ENCODE data around the gene UNC13B. TPM values are rescaled to one million over a fixed set of nuclear protein-coding genes. Genes with fewer than 3 reads are reported as not detected.

The UNC13B gene
- total RNA-seq, 4 donors from 2014 or later, result 20.2 to 36.8 (median 29.0) TPM

- no peak for TF ChIP-seq POLR2A (IDR thresholded peaks at IDR 0.05)
- TF ChIP-seq CTCF (IDR thresholded peaks at IDR 0.05), result no peak
Measured at GRCh38 chr9:35226651-35227050, 64.8 kb downstream of the UNC13B start.

GRCh38 chr9:35227284-35227683, 65.5 kb downstream of the UNC13B start:
- peak overlapping the region in 1 of 4 donors; percentile 31 for H3K27ac ChIP-seq
- 75 to 78% methylated on average over 3 of the region's 3 CpGs for WGBS, 2 donors
- intact Hi-C loops (cut with DNase I), result no loop called here

More at GRCh38 chr9:35226651-35227050, 64.8 kb downstream of the UNC13B start:
- intact Hi-C loops (cut with DNase I), result no loop called here
- Histone ChIP-seq H3K4me3 (no peak overlapping the region), H3K9me3 (peaks cover 0 to 10% (median 0%) of the 10 kb centered on the region in 3 donors), H3K4me1 (peaks cover 0 to 37% (median 0%) of the 10 kb centered on the region in 3 donors), H3K36me3 (no peaks in the 10 kb centered on the region), H3K27ac (peak overlapping the region in 1 of 4 donors; percentile 31), H3K27me3 (no peaks in the 10 kb centered on the region)
- 78 to 86% methylated on average over 3 of the region's 3 CpGs for WGBS, 2 donors
- no peak for DNase-seq

GRCh38 chr9:35229066-35229778, 67.4 kb downstream of the UNC13B start:
- intact Hi-C loops (cut with DNase I), result no loop called here
- 42 to 69% methylated on average over 1 of the region's 1 CpG for WGBS, 2 donors

More at GRCh38 chr9:35227284-35227683, 65.5 kb downstream of the UNC13B start:
- Histone ChIP-seq H3K4me3 (no peak overlapping the region), H3K36me3 (no peaks in the 10 kb centered on the region), H3K4me1 (peaks cover 0 to 37% (median 0%) of the 10 kb centered on the region in 3 donors), H3K27me3 (no peaks in the 10 kb centered on the region), H3K9me3 (peaks cover 0 to 10% (median 0%) of the 10 kb centered on the region in 3 donors)
- TF ChIP-seq POLR2A (IDR thresholded peaks at IDR 0.05) (no peak), CTCF (IDR thresholded peaks at IDR 0.05) (no peak)
- DNase-seq, result no peak

GRCh38 chr9:35229779-35230143, 68.0 kb downstream of the UNC13B start:
- Histone ChIP-seq H3K27ac (peak overlapping the region in 3 of 4 donors; percentile 4 to 85 (median 65)), H3K9me3 (no peaks in the 10 kb centered on the region), H3K4me1 (peaks cover 0 to 37% (median 0%) of the 10 kb centered on the region in 3 donors), H3K36me3 (peaks cover 0 to 6% (median 0%) of the 10 kb centered on the region in 3 donors), H3K27me3 (no peaks in the 10 kb centered on the region), H3K4me3 (no peak overlapping the region)
- intact Hi-C loops (cut with DNase I), result no loop called here
- 35 to 64% methylated on average over 1 of the region's 1 CpG for WGBS, 2 donors
- DNase-seq, result no peak
- TF ChIP-seq CTCF (IDR thresholded peaks at IDR 0.05) (no peak), POLR2A (IDR thresholded peaks at IDR 0.05) (no peak)

More at GRCh38 chr9:35229066-35229778, 67.4 kb downstream of the UNC13B start:
- Histone ChIP-seq H3K4me3 (no peak overlapping the region), H3K4me1 (peaks cover 0 to 37% (median 0%) of the 10 kb centered on the region in 3 donors), H3K36me3 (peaks cover 0 to 5% (median 0%) of the 10 kb centered on the region in 3 donors), H3K27ac (peak overlapping the region in 3 of 4 donors; percentile 4 to 85 (median 65)), H3K27me3 (no peaks in the 10 kb centered on the region), H3K9me3 (no peaks in the 10 kb centered on the region)
- DNase-seq, result no peak
- no peak for TF ChIP-seq CTCF (IDR thresholded peaks at IDR 0.05)
- no peak for TF ChIP-seq POLR2A (IDR thresholded peaks at IDR 0.05)

GRCh38 chr9:35232867-35233544, 71.2 kb downstream of the UNC13B start:
- DNase-seq, result no peak
- intact Hi-C loops (cut with DNase I), result no loop called here
- TF ChIP-seq CTCF (IDR thresholded peaks at IDR 0.05), result no peak
- no peak for TF ChIP-seq POLR2A (IDR thresholded peaks at IDR 0.05)

More at GRCh38 chr9:35232867-35233544, 71.2 kb downstream of the UNC13B start:
- peaks cover 0 to 16% (median 0%) of the 10 kb centered on the region in 3 donors for H3K36me3 ChIP-seq
- peaks cover 0 to 19% (median 0%) of the 10 kb centered on the region in 3 donors for H3K4me1 ChIP-seq
- 49 to 66% methylated on average over 3 of the region's 3 CpGs for WGBS, 2 donors
- no peak overlapping the region for H3K4me3 ChIP-seq
- H3K9me3 ChIP-seq, result no peaks in the 10 kb centered on the region
- H3K27me3 ChIP-seq, result no peaks in the 10 kb centered on the region
- H3K27ac ChIP-seq, result no peak overlapping the region
